C4-2B (cell line): ENCODE measurements around the gene GNPAT.

Experiments
- H3K27ac ChIP-seq: fragments of 450-650 bp; 2 replicates; pipeline ENCODE4 v1.5.1; 2017
- ZFX ChIP-seq: fragments of 450-650 bp; IDR thresholded peaks from 2 replicates; pipeline ENCODE4 v1.6.1; 2017
- TF ChIP-seq, protein P1 (sequence below): fragments of 450-650 bp; conservative IDR thresholded peaks from 2 replicates; pipeline ENCODE4 v1.5.1; 2017; ENCODE audit warnings: mild to moderate bottlenecking

GNPAT gene

DNA sequence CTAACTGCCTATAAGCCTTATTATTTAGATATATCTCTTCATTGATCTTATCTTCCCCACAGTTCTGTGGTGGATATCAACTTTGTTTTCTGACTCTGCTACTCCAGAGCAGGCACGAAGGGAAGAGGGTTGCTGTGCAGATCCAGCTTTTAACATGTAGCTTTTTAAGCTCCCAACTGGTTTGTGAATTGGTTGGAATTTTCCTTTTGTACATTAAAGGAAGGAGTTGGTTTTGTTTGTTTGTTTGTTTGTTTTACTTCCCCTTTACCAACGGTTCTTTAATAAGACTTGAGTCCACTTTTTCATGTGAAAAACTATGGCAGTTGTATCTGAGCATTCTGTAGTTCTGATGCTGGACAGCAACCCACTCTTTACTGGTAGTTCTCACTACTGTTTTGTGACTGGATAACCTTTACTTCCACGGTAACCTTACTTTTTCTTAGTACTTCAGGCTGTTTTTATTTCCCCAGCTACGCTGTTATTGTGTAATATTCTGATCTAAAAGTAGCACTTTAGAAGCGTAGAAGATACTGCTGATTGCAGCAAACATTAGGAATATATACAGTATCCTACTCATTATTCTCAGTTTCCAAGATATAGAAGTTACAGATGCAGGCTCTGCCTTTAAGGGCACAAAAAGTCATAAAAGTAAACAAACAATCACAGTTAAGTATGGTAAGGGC is 1.6 kb downstream of the GNPAT start:
- no peak overlapping the region for H3K27ac ChIP-seq
- TF ChIP-seq ZFX: no peak
- TF ChIP-seq, protein P1, sequence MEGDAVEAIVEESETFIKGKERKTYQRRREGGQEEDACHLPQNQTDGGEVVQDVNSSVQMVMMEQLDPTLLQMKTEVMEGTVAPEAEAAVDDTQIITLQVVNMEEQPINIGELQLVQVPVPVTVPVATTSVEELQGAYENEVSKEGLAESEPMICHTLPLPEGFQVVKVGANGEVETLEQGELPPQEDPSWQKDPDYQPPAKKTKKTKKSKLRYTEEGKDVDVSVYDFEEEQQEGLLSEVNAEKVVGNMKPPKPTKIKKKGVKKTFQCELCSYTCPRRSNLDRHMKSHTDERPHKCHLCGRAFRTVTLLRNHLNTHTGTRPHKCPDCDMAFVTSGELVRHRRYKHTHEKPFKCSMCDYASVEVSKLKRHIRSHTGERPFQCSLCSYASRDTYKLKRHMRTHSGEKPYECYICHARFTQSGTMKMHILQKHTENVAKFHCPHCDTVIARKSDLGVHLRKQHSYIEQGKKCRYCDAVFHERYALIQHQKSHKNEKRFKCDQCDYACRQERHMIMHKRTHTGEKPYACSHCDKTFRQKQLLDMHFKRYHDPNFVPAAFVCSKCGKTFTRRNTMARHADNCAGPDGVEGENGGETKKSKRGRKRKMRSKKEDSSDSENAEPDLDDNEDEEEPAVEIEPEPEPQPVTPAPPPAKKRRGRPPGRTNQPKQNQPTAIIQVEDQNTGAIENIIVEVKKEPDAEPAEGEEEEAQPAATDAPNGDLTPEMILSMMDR: no peak

DNA sequence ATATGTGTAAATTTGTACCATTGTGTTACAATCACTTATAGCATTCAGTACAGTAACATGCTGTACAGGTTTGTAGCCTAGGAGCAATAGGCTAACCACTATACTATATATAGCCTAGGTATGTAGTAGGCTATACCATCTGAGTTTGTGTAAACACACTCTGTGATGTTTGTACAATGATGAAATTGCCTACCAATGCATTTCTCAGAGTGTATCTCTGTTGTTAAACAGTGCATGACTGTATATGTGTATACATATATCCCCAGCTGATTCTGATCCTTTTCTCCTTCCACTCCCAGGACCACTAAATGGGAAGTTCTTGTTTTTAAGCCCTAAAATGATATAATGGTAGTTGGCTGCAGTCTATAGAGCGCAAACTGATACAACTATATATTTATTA is 7.8 kb downstream of the GNPAT start:
- no peak overlapping the region for H3K27ac ChIP-seq
- TF ChIP-seq ZFX: no peak
- TF ChIP-seq, protein P1: no peak

DNA sequence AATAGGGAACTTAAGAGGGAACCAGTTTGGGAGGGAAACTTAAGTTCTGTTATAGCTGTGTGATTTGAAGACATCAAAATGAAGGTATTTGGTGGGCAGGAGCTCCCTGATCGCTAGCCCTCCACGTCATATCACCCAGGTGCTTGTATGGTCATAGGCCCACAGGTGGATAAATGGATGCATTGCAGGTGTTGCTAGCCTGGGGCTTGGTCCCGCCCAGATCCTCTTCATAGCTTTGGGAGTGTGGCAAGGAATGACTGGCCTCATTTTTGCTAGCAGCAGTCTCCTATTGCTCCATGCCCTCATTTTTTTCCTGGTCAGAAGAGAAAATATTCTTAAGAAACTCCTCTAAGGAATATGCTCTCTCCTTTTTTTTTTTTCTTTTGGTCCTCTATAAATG is 11.3 kb downstream of the GNPAT start:
- TF ChIP-seq, protein P1: no peak
- no peak for TF ChIP-seq ZFX
- H3K27ac ChIP-seq: no peak overlapping the region

DNA sequence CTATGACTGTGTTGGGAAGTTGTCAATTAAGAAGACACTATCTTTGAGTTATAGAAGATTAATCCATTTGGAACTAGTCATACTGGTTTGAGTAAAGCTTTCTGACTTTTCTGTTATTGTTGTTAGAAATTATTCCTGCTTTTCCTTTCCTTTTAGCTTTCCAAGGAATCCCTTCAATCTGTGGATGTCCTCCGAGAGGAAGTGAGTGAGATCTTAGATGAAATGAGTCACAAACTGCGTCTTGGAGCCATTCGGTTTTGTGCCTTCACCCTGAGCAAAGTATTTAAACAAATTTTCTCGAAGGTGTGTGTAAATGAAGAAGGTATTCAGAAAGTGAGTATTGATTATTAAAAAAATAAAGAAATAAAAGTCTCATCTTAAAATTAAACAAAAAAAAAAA is 19.3 kb downstream of the GNPAT start:
- TF ChIP-seq, protein P1: no peak
- H3K27ac ChIP-seq: no peak overlapping the region

DNA sequence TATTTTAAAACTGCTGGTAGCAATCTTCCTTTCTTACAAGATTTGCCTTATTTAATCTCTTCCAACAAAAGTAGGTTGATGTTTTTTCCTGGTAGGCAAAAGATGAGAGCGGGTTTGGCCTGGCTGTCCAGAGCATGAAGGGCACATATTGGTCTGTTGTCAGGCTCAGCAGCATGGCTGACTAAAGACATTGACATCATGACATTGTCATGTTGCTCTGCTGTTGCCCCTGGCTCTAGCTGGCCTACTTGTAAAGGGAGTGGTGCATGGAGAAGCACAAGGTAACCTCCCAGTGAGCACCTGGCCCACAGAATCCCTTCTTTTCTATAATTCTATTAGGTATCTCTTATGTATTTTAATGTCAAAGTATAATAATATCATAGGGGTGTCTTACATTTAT is 23.6 kb downstream of the GNPAT start:
- TF ChIP-seq, protein P1: no peak
- TF ChIP-seq ZFX: no peak
- no peak overlapping the region for H3K27ac ChIP-seq

DNA sequence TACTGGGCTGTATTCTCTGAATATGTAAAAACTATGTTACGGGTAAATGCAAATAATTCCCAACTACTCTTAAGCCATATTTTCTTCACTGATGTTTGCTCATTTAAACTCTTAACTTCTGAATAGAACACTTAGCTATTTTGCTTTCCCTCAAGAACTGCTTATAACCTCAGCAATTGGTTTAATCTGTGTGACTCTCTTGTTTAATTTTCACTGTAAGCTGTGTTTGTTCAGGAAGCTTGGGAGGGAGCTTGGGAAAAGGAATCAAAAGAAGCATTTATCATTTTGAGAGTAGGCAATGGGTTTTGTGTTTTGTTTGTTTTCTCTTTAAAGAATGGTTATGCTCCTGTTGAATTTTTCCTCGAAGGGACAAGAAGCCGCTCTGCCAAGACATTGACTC is 24.4 kb downstream of the GNPAT start:
- no peak overlapping the region for H3K27ac ChIP-seq
- TF ChIP-seq ZFX: no peak
- TF ChIP-seq, protein P1: no peak

DNA sequence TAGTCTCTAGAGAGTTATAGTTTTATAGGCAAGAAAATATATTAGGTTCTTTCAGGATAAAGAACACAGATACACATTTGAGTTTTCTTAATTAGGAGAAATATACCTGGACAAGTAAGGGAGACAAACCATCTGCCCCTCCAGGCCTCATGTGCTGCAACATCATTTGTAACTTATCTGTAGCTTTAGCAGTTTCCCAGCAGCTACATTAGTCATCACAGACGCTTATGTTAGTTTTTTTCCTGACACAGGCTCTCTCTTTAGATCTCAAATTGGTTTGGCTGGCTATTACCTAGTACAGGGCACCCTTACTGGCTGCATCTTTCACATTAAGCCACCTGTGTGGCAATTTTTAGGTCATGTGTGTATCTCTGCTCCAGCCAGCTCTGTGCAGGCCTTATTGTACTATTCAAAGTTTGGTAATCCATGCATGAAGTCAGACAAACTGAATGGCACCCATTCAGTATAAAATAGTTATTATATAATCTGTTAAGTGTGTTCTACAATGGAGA is 25.9 kb downstream of the GNPAT start:
- no peak overlapping the region for H3K27ac ChIP-seq
- TF ChIP-seq ZFX: no peak
- TF ChIP-seq, protein P1: no peak
